ENCODE measurements around the gene MUC16.

The MUC16 gene

GRCh38 chr19:9032136-9032631, 22.0 kb upstream of the MUC16 start:
- no peak overlapping the region for H3K4me3 ChIP-seq (replicated peaks; ENCODE audit: insufficient read depth, low read length)
- H3K27me3 ChIP-seq (ENCODE audit: insufficient read depth, poor library complexity, severe bottlenecking) = no peaks in the 10 kb centered on the region
- no peak overlapping the region for H3K27ac ChIP-seq (replicated peaks)
- DNase-seq (ENCODE audit: low read depth in 1 of 2, low spot score in 1 of 2) = no peak
- TF ChIP-seq POLR2AphosphoS5 (IDR thresholded peaks at IDR 0.05; ENCODE audit: low read depth) (no peak), CTCF (IDR thresholded peaks at IDR 0.05; ENCODE audit: insufficient read depth, low read length) (no peak), REST (IDR thresholded peaks at IDR 0.05; ENCODE audit: insufficient replicate concordance, low read depth) (no peak), GABPA (IDR thresholded peaks at IDR 0.05; ENCODE audit: low read depth) (no peak), SPI1 (IDR thresholded peaks at IDR 0.05; ENCODE audit: borderline replicate concordance, low read depth) (no peak)

- TF ChIP-seq GABPA (IDR thresholded peaks at IDR 0.05; ENCODE audit: low read depth) (no peak), POLR2AphosphoS5 (IDR thresholded peaks at IDR 0.05; ENCODE audit: low read depth) (no peak), CTCF (IDR thresholded peaks at IDR 0.05; ENCODE audit: insufficient read depth, low read length) (no peak), REST (IDR thresholded peaks at IDR 0.05; ENCODE audit: insufficient replicate concordance, low read depth) (no peak), SPI1 (IDR thresholded peaks at IDR 0.05; ENCODE audit: borderline replicate concordance, low read depth) (no peak)
- no peak overlapping the region for H3K27ac ChIP-seq (replicated peaks)
- H3K4me3 ChIP-seq (replicated peaks; ENCODE audit: insufficient read depth, low read length) = no peak overlapping the region
- no peak for DNase-seq (ENCODE audit: low read depth in 1 of 2, low spot score in 1 of 2)
- H3K27me3 ChIP-seq (ENCODE audit: insufficient read depth, poor library complexity, severe bottlenecking) = no peaks in the 10 kb centered on the region
Measured at GRCh38 chr19:9018163-9018875, 8.1 kb upstream of the MUC16 start.

- Histone ChIP-seq H3K27me3 (ENCODE audit: insufficient read depth, poor library complexity, severe bottlenecking) (no peaks in the 10 kb centered on the region), H3K27ac (replicated peaks) (no peak overlapping the region), H3K4me3 (replicated peaks; ENCODE audit: insufficient read depth, low read length) (no peak overlapping the region)
- no peak for DNase-seq (ENCODE audit: low read depth in 1 of 2, low spot score in 1 of 2)
- no peak for TF ChIP-seq CTCF (IDR thresholded peaks at IDR 0.05; ENCODE audit: insufficient read depth, low read length)
- no peak for TF ChIP-seq POLR2AphosphoS5 (IDR thresholded peaks at IDR 0.05; ENCODE audit: low read depth)
- no peak for TF ChIP-seq SPI1 (IDR thresholded peaks at IDR 0.05; ENCODE audit: borderline replicate concordance, low read depth)
- no peak for TF ChIP-seq GABPA (IDR thresholded peaks at IDR 0.05; ENCODE audit: low read depth)
- TF ChIP-seq REST (IDR thresholded peaks at IDR 0.05; ENCODE audit: insufficient replicate concordance, low read depth) = no peak
Measured at GRCh38 chr19:9014803-9015202, 4.6 kb upstream of the MUC16 start.

Data from HL-60 (cell line).